Measurements from ENCODE around the gene PPP2R1B.
"Not testable (repeated sequence)": the region's sequence is repeated elsewhere in the genome, so short reads cannot be mapped to it uniquely, and the experiment has no call there.

PPP2R1B gene

DNA sequence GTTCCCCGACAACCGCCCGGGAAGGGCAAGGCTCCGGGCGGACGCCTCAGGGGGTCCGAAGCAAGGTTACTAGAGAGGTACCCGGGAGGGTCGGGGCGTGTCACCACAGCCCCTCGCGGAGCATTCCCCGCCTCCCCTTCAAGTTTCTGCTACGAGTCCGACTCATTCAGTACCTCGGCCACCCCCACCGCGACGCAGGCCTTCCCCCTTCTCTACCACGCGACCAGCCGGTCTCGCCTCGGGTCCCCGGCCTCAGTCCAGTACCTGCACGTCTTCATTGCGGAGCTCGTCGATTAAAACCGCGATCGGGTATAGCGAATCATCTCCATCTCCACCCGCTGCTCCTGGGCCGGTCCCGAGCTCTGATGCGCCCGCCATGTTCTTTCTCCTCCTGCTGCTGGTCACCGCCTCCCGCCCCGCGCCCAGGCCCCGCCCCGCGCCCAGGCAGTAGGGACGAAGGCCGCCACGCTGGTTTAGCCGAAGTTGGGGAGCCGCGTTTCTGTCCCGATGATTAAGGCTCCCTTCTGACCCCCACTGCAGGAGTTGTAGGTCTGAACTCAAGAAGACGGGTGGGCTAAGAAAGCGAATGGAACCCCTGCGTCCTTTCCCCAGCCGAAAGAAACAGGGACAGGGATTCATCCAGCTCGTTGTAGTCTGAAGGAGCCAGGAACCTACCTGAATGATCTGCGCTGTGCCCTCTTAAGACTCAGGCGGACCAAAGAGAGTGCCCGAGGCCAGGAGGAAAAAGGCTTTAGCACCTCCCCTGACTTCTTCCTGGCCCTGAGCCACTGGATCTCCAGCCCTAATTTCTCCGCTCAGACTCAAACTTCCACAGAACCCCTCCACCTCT is at the start of gene PPP2R1B:
PPP2R1B (minus strand) TSS at position 406 of the 850 bp plus-strand sequence; CDS start at position 378, 28 bp downstream.
- DNase-seq, result peak; percentile 69 to 70

DNA sequence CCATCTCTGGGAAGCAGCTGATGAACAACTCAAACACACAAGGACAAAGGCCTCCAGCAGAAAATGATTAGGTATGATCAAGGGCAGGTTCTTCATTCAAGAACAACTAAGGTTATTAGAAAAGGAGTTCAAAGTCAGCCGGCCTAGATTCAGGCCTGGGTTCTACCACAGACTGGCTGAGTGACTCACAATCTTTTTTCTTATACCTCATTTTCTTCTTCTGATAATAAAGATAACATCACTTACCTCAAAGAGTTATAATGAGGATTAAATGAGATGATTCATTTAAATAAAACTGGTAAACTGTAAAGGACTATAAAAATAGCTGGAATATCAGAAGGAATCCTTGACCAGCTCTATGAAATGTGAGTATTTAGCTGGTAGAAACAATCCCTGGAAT is 49.3 kb upstream of the PPP2R1B start:
- no peak for DNase-seq

DNA sequence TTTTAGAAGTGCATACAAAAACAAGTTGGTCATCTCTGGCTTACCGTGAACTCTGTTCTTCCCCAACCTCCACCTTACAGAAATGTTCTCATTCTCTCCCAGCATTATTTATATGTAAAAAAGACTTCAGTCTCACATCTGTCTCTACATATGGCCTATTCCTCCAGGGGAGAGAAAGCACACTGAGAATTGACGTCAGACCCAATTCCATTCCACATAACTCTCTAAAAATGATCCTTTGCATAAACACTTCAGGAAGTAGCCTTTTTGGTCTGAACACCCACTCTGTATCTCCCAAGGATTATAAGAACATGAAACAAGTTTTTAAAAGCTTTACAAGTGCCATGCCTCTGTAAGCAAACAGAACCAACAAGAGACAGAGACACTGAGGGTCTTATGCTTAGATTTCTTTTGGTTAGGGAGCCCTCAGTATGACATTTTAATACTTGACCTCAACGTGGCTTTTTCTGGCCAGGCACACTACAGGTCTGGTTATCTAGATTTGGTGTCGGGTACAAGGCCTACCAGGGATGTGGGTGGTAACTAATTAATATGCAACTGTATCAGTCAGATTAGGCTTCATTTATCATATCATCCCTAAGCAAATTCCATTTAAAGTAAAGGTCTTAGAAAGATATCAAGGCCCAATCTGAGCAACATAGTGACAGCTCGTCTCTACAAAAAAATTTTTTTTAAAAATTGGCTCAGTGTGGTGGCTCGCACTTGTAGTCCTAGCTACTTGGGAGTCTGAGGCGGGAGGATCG is 48.5 kb upstream of the PPP2R1B start:
- no peak for DNase-seq

DNA sequence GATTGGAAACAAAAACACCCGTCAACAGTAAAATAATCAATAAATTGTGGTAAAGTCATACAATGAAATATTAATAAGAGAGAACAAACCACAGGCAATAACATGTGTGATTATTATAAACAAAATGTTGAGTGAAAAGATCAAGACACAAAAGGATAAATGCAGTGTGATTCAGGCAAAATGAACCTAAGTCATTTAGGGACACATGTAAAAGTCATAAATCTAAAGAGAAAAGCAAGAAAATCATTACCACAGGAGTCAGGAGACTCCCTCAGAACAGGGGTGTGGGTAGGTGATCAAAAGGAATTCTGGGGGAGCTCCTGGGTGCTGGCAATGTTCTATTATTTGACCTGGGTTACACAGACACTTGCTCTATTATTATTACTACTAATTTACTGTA is 47.9 kb upstream of the PPP2R1B start:
- DNase-seq, result no peak

DNA sequence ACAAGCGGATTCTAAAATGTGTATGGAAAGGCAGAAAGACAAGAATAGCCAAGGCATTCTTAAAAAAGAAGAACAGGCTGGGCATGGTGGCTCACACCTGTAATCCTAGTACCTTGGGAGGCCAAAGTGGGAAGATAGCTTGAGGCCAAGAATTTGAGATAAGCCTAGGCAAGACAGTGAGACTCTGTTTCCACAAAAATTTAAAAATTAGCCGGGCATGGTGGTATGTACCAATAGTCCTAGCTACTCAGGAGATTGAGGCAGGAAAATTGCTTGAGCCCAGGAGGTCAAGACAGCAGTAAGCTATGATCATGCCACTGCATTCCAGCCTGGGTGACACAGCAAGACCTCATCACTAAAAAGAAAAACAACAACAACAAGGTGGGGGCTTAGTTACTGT is 46.0 kb upstream of the PPP2R1B start:
- no peak for DNase-seq

DNA sequence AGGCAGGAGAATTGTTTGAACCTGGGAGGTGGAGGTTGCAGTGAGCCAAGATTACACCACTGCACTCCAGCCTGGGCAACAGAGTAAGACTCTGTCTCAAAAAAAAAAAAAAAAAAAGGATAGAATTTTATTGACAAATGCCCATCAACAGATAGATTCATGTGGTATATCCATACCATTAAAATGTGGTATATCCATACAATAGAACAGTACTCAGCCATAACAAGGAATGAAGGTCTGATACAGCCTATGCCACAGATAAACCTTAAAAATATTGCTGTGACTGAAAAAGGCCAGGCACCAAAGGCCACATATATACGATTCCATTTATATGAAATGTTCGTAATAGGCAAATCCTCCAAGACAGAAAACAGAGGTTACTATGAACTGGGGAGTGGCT is 45.3 kb upstream of the PPP2R1B start:
- DNase-seq, result no peak

DNA sequence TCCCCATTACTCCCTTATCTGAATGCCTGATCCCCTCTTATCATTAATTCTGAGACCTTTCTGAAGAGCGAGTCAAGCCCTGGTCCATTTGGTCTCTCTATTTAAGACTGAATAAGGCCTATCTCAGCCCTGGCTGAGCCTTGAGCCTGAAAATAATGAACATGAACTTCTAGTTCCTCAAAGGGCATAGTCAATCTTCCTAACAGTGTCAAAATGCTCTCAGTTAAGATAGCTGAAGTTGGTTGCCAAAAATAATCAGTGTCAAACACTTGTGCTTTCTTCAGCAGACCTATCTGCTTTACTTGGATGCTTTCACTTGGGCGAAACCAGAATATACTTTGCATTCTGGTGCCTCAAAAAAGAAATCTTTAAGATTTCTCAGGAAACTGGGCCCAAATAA is 42.6 kb upstream of the PPP2R1B start:
- DNase-seq, result no peak

DNA sequence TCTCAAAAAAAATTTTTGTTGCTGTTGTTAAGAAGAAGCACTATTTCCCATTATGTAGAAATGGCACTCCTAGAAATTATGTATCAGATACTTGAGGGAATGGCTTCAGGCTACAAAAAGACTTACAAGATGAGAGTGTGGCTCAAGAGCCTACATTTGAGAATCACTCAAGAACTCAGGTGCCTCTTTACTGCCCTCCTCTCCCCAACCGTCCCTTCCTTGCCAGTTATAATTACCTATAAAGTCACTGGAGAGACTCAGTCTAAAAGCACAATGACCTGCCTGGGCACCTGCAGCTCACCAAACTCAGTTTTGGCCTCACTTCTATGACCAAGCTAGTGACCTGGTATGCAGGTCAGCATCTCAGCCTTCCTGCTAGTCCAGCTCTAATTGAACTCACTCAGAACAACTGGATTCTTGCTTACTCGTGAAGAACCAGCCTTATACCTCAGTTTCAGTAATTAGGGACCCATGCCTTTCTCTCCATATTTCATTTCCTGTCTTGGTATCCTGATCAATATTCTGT is 41.9 kb upstream of the PPP2R1B start:
- DNase-seq, result no peak

DNA sequence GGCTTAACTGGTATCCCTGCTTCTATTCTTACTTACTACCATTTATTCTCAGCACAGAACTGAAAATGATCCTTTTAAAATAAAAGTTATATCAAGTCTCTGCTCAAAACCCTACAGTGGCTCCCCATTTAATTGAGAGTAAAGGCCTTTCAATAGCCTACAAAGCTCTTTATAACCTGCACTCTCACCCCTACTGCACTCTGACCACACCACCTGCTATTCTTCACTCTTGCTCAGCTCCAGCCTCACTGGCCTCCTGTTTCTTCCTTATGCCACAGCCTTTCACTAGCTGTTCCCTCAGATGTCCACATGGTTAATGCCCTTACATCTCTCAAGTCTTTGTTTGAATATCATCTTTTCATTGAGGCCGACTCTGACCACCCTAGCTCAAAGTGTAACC is 40.9 kb upstream of the PPP2R1B start:
- no peak for DNase-seq

DNA sequence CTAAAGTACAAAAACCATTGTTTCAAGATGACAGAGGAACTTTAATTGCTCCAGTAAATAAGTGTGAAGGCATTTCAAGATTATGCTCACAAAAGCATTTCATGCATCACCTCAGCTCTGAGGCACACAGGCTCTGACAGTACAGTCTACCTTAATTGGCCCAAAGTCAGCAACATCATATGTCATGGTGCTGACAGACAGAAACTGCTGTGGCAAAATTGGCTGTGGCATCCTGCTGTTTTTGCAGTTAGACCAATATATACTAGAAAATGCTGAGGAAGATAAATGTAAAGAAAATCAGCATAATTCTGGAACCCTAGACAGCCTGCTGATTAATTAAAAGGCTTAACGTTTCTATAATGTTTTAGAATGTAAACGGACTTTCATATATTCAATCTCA is 34.9 kb upstream of the PPP2R1B start:
- DNase-seq, result no peak

DNA sequence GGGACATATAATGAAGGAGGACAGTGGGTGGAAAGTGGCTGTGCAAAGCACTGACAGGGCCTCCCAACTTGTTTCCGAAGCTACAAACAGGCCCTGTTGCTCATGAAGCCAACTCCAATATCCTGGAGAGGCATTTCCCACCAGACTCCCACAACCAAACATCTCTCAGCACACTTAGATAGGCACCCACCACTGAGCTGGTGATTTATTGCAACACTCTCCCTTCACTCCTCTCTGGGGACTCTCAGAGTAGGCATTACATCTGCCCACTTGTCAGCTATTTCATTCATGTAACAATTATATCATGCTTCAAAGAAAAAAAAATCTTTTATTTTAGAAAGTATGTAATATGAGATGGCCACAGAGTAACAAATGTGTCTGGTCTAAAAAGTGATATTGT is 32.1 kb upstream of the PPP2R1B start:
- no peak for DNase-seq

DNA sequence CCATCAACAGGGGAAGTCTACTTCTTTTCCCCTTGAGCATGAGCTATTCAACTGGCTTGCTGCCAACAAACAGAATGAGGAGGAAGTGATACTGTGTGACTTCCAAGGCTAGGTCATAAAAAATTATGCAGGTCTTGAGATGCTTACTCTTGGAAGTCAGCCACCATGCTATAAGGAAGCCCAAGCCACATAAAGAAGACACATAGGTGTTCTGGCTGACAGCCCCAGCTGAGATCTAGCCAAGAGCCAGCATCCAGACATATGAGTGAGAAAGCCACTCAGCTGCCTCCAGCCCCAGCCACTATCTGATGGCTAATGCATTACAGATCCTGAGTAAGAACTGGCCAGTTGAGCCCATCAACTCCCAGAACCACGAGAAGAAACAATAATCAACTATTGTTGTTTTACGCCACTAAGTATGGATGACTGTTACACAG is 31.0 kb upstream of the PPP2R1B start:
- peak in 1 of 2 donors; percentile 9 for DNase-seq

DNA sequence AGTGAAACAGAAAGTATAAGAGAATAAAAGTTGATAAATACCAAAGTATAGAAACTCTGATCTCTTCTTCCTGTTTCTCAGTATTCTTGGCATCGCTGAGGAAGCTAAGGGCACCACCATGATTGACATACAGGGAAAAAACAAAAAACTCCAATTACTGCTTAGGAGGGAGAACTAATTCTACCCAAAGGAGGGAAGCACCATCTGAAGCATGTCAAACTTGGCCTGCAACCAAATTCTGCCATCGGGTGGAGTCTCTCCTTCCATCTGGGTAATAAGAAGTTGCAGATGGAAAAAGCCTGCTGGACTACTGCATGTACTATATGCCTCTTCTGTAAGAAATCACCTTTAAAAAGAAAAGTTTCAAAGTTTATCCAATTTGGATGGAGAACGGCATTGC is 30.5 kb upstream of the PPP2R1B start:
- no peak for DNase-seq

DNA sequence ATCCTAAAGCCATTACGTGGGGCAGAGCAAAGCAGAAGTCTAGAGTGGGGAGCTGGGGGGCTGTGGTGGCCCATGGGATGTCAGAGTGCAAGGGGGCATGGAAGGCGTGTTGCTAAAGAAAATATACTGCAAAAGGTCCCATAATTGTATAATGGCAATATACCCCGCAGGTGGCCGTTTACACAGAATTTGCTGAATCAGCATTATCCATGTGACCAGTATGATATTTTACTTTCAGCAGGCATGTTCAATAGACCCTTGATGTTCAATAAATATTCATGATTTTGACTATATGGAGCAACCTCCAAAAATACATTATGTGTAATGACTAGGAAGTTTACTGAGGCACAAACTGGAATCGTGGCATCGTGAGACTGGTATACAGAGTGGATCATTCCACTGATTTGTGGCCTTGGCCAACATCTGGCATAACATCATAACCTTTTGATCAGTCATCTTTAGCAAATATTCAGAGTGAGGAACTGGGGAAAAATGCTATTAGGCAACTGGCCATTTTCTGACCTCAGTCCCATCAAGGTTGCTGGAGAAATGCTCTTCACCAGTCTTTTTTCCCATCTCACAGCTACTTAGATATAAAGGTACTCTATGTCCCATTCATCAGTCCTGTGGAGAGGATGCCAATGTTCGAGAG is 29.3 kb upstream of the PPP2R1B start:
- no peak for DNase-seq

DNA sequence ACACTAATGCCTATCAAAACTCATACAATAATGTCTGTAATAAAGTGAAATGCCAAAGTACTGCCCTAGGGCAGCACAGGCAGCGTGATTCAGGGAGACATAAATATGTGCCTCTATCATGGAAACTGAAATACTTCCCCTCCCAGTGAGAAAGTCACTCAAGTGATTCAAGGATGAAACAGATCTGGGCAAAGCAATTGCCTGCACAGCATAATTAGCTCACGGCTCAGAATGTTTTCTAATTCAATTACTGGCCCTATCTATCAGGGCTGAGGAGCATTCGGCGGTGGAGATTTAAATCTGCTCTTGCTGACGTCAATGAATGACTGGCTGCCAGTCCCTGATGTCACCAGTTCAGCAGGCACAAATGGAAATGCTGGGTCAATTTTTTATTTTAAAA is 27.7 kb upstream of the PPP2R1B start:
- DNase-seq, result no peak

DNA sequence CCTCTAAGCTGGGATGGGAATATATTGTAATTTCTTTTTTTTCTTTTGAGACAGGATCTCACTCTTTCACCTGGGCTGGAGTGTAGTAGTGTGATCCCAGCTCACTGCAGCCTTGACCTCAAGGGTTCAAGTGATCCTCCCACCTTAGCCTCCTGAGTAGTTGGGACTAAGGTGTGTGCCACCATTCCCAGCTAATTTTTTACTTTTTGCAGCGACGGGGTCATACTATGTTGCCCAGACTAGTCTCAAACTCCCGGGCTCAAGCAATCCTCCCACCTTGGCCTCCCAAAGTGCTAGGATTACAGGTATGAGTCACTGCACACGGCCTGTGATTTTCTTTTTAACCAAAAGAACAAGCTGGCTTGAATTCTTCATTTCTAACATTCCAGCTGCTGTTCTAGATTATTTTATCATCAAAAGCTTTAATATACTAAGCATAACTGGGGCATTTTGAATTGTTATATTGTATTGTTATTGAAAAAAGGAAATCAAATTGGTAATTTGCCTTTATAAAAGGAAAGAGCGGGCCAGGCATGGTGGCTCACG is 26.8 kb upstream of the PPP2R1B start:
- no peak for DNase-seq

DNA sequence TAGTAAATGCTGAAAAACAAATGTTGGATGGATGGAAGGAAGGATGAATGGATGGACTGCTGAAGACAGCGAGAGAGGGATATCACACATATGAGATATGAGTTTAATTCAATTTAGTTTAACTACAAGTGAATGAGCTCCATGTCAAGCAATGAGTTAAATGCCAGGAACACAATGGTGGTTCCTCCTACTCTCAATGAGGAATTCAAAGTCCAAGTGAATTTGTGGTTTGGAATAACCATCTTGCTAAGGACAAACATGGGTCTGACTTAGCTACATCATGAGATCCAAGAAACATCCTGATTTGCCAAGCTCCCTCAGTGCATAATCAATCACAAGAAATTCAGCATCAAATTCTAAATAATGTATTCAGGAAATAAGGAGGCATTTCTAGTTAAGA is 26.1 kb upstream of the PPP2R1B start:
- DNase-seq, result no peak

DNA sequence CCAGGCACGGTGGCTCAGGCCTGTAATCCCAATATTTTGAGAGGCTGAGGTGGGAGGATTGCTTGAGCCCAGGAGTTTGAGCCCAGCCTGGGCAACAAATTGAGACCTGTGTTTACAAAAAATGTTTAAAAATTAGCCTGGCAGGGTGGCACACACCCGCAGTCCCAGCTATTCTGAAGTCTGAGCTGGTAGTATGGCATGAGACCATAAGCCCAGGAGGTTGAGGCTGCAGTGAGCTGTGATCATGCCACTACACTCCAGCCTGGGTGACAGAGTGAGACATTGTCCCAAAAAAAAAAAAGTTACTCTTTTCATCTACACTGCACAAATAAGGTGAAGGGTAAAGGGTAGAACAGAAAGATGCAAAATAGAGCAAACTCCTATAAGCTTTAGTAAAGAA is 22.3 kb upstream of the PPP2R1B start:
- DNase-seq, result no peak

DNA sequence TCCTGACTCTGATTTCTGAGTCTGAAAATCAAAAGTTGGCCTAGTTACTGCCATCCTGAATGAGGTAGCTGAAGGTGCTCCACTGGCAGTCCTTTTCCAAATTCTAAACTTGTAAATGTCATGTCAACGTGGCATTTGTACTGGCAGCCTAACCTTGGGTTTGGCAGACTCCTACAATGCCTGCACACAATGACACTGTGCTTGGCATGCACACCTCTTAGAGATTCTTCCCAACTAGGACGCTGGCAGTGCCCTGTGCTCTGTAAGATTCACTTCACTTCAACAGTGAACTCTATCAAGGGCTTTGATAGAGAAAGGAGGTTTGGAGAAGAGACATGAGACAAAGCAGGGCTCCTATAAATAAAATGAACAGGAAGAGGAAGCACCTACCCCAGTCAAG is 21.9 kb upstream of the PPP2R1B start:
- DNase-seq, result no peak

DNA sequence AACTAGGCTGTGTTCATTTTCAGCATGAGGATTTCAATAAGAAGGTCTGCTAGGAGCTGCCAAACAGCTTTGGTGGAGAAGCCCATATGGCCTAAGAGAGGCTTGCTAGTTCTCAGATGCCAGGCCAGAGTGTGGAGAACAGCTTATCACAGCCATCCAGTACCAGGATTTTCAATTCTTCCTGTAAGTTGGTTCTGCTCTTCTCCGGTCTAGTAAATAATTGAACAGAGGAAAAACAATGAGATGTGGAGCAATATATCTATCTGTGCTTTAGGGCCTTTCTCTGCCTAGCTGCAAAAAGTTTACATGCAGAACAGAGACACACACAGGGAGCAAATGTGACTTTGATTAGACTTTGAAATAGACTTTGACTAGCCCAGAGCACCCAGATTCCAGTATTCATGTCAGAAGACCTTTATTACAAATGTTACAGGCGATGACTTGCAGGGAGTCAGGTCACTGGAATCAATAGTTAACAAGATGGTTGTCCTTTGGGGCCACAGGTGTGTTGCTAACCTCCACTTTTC is 19.8 kb upstream of the PPP2R1B start:
- DNase-seq, result no peak

DNA sequence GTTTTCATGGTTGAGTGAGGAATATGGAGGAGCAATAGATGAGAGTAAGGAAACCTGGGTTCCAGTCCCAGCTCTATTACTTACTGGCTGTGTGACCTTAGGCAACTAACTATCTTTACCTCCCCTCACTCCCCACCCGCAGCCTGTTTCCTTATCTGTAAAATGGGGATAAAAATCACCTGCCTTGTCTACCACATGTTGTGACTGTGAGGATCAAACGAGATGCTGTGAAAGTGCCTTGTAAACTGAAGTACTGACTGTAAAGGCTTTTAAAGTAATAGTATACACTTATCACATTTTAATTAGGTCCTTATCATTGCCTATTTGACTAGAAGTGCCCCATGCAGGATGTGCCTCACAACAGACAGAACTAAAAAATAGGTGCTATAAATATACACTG is 18.9 kb upstream of the PPP2R1B start:
- DNase-seq, result no peak

DNA sequence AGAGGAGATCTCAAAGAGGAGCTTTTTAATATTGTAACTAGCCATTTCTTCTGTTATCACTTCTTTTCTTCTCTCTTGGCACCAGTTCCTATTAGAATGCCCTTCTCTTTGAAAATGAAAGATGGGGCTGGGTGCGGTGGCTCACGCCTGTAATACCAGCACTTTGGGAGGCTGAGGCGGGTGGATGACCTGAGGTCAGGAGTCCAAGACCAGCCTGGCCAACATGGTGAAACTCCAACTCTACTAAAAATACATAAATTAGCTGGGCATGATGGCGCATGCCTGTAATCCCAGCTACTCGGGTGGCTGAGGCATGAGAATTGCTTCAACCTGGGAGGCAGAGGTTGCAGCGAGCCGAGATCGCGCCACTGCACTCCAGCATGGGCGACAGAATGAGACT is 18.1 kb upstream of the PPP2R1B start:
- DNase-seq, result not testable (repeated sequence)

Measured in CD4-positive, alpha-beta T cell treated with Interleukin-1 beta for 1 hour (primary cell).